ENCODE measurements around the gene ACER1.
"Not testable (repeated sequence)": the region's sequence is repeated elsewhere in the genome, so short reads cannot be mapped to it uniquely, and the experiment has no call there.

Gene ACER1

GRCh38 chr19:6333439-6333838, at the start of gene ACER1:
Gene ACER1 (minus strand): TSS chr19:6333612. CDS start chr19:6333551, 61 bp downstream.
- no peak for DNase-seq

- DNase-seq = no peak
These were observed 49.8 kb upstream of the ACER1 start for GRCh38 chr19:6383188-6383587.

- no peak for DNase-seq
These were observed 47.8 kb upstream of the ACER1 start for GRCh38 chr19:6381030-6381750.

- DNase-seq = no peak
These were observed 46.3 kb upstream of the ACER1 start for GRCh38 chr19:6379744-6380143.

- DNase-seq = no peak
These were observed 45.1 kb upstream of the ACER1 start for GRCh38 chr19:6378486-6378885.

GRCh38 chr19:6378041-6378440, 44.6 kb upstream of the ACER1 start:
- DNase-seq = no peak

- DNase-seq = no peak
These were observed 43.2 kb upstream of the ACER1 start for GRCh38 chr19:6376512-6377190.

- no peak for DNase-seq
These were observed 42.1 kb upstream of the ACER1 start, which contains the start of gene PSPN for GRCh38 chr19:6375411-6376010. Gene PSPN (minus strand): TSS chr19:6375933. CDS start chr19:6375849, 84 bp downstream.

GRCh38 chr19:6374711-6375410, 41.4 kb upstream of the ACER1 start:
- no peak for DNase-seq

GRCh38 chr19:6374161-6374709, 40.8 kb upstream of the ACER1 start:
- DNase-seq = no peak

GRCh38 chr19:6373813-6374108, 40.3 kb upstream of the ACER1 start:
- DNase-seq = no peak

- peak; percentile 99 for DNase-seq
These were observed 39.8 kb upstream of the ACER1 start for GRCh38 chr19:6373096-6373812.

GRCh38 chr19:6372594-6373095, 39.2 kb upstream of the ACER1 start, which contains the start of gene ALKBH7:
Gene ALKBH7 (plus strand): TSS chr19:6372794. CDS start chr19:6372821, 27 bp downstream.
- DNase-seq = peak; percentile 98

- no peak for DNase-seq
These were observed 30.9 kb upstream of the ACER1 start for GRCh38 chr19:6364353-6364752.

- peak; percentile 65 for DNase-seq
These were observed 29.0 kb upstream of the ACER1 start for GRCh38 chr19:6362351-6362801.

- DNase-seq = peak; percentile 8
These were observed 28.6 kb upstream of the ACER1 start for GRCh38 chr19:6362027-6362350.

- not testable (repeated sequence) for DNase-seq
These were observed 27.4 kb upstream of the ACER1 start for GRCh38 chr19:6360857-6361216.

- not testable (repeated sequence) for DNase-seq
These were observed 27.0 kb upstream of the ACER1 start for GRCh38 chr19:6360445-6360844.

GRCh38 chr19:6359568-6360341, 26.3 kb upstream of the ACER1 start:
- no peak for DNase-seq

GRCh38 chr19:6358003-6358402, 24.6 kb upstream of the ACER1 start:
- no peak for DNase-seq

- DNase-seq = no peak
These were observed 23.8 kb upstream of the ACER1 start for GRCh38 chr19:6357174-6357573.
